ENCODE measurements around the gene PCDHA8.

GRCh38 chr5:140806834-140807775 is 33.9 kb upstream of the PCDHA8 start, which contains the start of gene PCDHA4:
- TF ChIP-seq, protein P1, sequence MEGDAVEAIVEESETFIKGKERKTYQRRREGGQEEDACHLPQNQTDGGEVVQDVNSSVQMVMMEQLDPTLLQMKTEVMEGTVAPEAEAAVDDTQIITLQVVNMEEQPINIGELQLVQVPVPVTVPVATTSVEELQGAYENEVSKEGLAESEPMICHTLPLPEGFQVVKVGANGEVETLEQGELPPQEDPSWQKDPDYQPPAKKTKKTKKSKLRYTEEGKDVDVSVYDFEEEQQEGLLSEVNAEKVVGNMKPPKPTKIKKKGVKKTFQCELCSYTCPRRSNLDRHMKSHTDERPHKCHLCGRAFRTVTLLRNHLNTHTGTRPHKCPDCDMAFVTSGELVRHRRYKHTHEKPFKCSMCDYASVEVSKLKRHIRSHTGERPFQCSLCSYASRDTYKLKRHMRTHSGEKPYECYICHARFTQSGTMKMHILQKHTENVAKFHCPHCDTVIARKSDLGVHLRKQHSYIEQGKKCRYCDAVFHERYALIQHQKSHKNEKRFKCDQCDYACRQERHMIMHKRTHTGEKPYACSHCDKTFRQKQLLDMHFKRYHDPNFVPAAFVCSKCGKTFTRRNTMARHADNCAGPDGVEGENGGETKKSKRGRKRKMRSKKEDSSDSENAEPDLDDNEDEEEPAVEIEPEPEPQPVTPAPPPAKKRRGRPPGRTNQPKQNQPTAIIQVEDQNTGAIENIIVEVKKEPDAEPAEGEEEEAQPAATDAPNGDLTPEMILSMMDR (IDR thresholded peaks at IDR 0.05; ENCODE audit: insufficient read depth, low read depth, low read length), result peak; percentile 16
- TF ChIP-seq EZH2 (IDR thresholded peaks at IDR 0.05; ENCODE audit: insufficient read depth, low read length), result no peak
